HG02759 (cell line): Measurements from ENCODE around the gene FAM168A.

Experiments used
- ATAC-seq: cut with Tn5 transposase; IDR thresholded peaks from one replicate; pipeline ENCODE4 v1.9.1; 2021; ENCODE audit warnings: mild to moderate bottlenecking, moderate library complexity; ENCODE audit not compliant: unreplicated experiment

Gene FAM168A

GRCh38 chr11:73429121-73429750 lies 168.7 kb downstream of the FAM168A start:
- no peak for ATAC-seq

DNA sequence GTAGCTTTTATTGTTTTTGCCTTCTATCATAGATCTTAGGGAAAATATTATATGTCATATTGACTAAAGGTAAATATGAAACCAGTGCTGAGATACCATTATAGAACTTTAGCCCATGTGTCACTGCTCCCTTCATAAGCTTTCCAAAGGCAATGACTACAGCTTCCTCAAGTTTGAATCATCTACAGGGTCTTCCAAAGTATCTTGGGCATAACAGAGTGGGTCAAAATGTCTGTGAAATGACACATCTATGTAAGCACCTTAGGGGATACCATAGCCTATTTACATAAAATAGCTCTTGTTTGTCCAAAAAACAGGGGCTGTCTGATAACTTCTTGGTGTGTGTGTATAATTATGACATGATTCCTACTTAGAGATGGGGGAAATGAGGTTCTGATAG lies 169.2 kb downstream of the FAM168A start:
- ATAC-seq: no peak

DNA sequence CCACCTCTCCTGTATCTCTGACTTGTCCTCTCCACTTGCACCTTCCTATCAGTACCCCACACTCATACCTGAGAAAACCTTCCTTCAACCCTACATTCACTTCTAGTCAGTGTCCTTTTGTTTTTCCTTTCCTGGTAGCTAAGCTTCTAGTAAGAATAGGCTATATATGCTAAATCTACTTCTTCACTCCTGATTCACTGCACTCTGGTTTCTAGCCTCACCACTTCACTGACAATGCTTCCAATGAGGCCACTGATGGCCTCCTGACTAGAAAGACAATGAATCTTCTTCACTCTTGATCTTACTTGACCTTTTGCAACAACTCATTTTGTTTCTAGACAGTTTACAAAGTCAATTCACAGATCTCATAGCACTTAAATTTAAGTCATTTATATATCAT lies 169.7 kb downstream of the FAM168A start:
- ATAC-seq: no peak

DNA sequence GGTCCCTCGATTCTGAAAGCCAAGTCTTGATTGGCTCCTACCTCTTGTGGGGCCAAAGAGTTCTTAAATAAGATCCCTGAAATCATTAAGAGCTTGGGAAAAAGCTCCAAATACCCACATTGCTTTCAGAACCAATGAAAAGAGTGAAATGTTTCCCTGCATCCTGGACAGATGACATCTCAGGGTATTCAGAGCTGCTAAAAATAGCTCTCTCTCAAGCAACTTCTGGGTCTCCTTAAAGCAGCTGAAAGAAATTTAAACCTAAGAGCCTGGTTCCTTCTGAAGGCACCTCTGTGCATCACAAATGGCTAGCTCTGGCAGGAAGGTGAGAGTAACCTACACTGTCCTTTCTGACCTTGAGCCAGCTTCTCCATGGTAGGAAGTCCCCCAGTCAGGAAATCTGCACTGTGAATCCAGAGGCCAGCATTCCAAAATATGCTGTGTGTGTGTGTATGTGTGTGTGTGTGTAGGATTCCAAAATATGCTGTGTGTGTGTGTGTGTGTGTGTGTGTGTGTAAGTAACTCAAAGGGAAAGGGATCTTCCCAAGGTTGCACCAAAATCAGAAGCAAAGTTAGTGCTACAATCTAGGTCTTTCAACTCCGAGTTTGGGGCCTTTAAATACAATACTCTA lies 171.6 kb downstream of the FAM168A start:
- ATAC-seq: no peak

GRCh38 chr11:73425108-73425507 lies 172.8 kb downstream of the FAM168A start:
- ATAC-seq: no peak

GRCh38 chr11:73423506-73423905 lies 174.4 kb downstream of the FAM168A start:
- no peak for ATAC-seq

- ATAC-seq: no peak
These were observed 175.0 kb downstream of the FAM168A start for GRCh38 chr11:73422886-73423285.

DNA sequence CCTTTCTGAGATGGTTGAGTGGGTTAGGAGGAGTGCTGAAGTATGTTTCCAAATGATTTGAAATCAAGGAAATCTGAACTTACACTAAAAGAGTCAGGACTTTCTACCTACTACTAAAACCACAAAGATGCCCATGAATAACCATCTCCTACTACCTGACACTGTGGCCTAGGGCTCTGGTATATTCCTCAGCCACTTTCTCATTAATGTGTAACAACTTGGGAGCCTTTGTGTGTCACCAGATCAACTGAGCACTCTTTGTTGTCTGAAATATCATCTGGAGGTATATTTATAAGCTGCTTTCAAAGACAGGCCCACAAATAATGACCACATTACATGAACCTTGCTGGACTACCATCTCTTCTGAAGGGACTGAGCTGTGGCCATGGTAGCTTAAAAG lies 177.8 kb downstream of the FAM168A start:
- ATAC-seq: no peak

DNA sequence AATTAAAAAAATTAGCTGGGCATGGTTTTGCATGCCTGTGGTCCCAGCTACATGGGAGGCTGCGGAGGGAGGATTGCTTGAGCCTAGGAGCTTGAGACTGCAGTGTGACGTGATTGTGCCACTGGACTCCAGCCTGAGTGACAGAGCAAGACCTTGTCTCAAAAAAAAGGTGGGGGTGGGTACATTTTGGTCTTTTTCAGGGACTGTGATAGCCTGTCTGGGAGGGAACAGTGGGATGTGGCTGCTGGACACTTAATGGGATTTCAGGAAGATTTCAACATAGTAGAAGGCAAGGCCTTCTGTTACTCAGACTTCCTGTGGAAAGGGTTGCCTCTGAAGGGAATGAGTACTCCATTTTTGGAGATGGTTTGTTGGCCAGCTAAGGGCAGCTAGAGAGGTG lies 181.1 kb downstream of the FAM168A start:
- no peak for ATAC-seq

DNA sequence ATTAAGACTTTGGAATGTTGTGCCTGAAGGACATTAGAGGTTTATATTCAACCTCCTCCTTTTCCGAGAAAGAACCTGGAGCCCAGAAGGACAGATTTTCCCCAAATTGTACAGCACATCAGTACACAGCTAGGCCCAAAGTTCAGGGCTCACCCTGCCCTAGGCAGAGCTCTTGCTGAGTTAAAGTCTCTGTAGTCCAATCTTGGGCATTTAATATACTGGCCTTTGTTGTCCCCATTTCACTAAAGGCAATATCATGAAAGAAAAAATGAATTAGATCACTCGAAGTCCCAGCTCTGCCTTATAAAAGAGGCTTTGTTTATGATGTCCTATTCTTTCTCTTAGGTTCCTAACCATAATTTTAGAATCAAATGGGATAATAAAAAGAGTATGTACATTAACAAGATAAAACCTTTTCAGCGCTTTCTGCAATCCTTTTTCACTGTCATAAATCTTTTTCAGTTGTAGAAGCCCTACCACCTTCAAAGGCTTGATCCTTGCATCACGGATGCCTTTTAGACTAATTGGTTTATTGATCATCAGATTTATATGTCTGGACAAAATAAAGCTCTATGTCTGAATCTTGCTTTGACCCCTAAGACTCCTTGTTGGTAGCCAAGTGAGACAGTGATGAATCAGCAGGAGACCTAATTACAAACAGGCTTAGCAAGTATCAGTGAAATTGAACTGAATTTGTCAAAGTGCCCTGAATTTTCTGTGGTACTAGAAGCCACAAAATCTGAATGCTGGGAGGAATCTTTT lies 181.9 kb downstream of the FAM168A start:
- no peak for ATAC-seq

DNA sequence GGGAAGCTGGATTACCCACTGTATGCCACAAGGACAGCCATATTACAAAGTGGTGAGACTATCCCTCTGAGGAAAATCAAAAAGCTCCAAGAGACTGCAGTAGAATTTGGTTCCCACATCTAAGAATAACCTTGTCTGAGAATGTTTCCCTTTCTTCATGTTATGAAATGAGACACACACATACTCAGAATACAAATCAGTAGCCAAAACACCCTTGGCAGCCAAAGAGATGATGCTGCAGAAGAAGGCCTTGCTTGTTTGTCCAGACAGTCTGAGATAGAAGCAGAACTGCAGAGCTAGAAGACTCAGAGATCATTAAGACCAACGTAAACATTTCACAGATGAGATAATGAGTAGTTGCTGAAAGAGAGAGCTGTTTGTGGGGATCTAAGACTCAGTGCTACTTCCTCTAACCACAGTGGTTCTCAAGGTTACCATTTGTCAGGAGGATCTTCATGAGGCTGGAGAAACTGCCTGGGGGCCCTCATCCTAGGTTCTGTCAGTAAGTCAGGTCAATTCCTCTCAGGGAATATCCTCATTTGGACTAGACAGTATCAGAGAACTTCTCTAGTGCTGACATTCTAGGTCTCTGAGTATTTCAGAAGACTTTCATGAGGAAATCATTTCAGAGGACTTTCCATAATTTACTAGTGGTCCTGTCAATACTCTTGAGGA lies 182.8 kb downstream of the FAM168A start:
- ATAC-seq: no peak

- no peak for ATAC-seq
These were observed 184.7 kb downstream of the FAM168A start for GRCh38 chr11:73413256-73413655.

DNA sequence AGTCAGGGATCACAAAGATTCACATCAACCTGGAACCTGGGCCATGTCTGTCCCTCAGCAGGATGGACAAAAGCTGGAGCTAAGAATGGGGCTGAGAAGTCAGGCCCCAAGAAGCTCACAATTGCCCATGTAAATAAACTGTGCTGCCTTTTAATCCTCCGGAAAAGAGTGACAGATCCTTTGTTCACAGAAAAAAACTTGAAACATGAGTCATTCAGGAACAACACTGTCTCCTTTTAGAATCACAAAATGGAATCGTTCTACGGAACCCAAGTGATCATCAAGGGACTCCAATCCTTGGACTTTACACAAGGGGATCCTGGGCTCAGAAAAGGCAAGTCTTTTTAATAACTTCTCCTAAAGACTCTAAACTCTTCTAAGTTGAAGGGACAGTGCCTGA lies 185.6 kb downstream of the FAM168A start:
- no peak for ATAC-seq

GRCh38 chr11:73411031-73411430 lies 186.9 kb downstream of the FAM168A start:
- ATAC-seq: no peak

GRCh38 chr11:73410627-73411026 lies 187.3 kb downstream of the FAM168A start:
- ATAC-seq: no peak

DNA sequence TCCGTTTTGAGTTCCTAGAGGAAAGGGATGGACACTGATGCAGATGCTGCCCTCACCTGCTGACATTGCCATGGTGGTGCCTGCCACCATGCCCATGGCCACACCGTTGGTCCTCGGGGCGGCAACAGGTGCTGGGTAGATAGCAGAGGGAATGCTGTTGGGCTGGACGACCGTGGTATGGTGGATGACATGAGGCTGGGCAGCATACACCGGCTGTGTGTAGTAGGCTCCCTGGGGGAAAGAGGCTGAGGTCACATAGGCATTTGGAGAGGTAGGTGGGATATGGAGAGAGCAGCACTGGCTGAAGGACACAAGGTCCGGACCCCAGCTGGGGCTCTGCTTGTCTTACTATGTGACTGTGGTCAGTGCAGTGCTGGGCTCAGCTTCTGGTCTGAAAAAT lies 188.5 kb downstream of the FAM168A start:
- no peak for ATAC-seq

- no peak for ATAC-seq
These were observed 191.3 kb downstream of the FAM168A start for GRCh38 chr11:73406619-73407018.

GRCh38 chr11:73406131-73406530 lies 191.8 kb downstream of the FAM168A start:
- ATAC-seq: no peak

- ATAC-seq: no peak
These were observed 192.8 kb downstream of the FAM168A start for GRCh38 chr11:73405146-73405510.

GRCh38 chr11:73404506-73405145 lies 193.3 kb downstream of the FAM168A start:
- ATAC-seq: no peak

DNA sequence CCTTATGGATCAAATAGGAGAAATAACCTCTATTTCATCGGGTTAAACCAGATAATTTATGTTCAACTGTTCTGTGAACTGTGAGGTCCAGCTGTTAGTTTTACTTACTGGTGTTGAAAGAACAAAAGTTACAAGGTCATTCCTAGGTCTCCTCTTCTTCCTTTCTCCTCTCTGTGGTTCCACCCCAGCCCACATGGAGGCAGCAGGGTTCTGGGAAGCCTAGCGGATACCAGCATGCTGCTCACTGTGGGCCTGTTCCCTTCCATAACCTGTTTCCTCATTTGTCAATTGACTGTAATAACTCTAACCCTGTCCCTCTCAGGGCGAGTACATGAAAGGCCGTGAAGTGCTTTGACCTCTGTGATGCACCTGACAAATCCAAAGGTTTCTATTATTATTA lies 193.9 kb downstream of the FAM168A start:
- no peak for ATAC-seq
